ENCODE data around the gene MZT1.
"Not testable (repeated sequence)": the region's sequence is repeated elsewhere in the genome, so short reads cannot be mapped to it uniquely, and the experiment has no call there.

MZT1 gene, protein sequence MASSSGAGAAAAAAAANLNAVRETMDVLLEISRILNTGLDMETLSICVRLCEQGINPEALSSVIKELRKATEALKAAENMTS

DNA sequence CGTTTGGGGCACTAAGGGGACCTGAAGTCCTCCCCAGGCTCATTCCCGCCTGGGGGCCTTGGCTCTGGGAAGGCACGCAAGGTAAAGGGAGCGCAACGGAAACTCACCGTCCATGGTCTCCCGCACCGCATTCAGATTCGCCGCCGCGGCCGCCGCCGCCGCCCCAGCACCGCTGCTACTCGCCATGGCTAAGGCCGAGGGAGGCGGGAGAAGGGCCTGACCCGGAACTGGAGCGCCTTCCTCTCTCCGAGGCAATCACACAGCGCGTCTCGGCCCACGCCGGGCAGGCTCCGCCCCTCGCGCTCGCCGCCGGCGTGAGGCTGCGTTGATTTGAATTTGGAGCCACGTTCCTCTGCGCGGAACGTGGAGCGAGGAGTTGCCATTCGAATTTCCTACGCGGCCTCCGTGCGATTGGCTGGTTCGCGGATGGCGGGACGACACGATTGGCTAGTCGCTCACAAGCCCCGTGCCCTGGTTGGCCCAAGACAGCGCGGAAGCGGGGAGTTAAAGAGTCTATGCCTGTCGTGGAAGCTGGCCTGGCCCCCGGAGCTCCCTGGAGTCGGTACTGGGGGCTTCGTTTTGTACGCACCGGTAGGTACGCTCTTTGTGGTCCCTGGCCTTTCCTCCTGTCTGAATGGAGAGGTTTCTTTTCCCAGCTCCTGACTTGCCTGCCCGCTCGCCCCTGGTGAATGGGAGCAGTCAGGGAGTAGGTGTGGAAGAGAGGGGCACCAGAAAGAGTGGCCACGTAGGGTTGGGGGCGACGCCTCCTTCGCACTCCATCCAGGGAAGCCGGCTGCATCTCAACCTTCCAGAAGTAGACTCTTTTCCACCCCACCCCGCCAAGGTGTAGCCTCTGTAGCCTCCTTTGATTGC, at the start of gene MZT1, which contains the start of gene BORA:
Gene MZT1 (minus strand): TSS at position 213 of the 873 bp plus-strand sequence. CDS start 27 bp downstream, at position 186.
Gene BORA (plus strand): TSS at position 507 of the 873 bp plus-strand sequence. CDS start 1,018 bp downstream, outside the sequence.
- DNase-seq = peak; percentile 73

DNA sequence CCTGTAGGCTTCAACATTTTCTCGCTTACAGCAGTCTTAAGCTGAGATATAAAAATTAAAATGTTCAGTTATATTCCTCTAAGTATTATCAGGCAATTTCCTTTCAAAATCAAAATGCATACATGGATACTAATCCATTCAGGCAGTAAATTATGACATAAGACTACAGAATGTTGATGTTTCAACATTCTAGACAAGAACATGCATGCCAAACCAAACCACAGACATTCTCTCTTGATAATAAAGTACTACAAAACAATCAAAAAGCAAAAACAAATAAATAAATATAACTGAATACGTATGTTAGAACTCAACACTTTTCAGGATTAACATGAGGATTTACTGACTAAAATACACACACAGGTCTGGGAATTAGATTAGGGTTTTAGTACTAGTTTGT, 46.6 kb upstream of the MZT1 start:
- DNase-seq = no peak

DNA sequence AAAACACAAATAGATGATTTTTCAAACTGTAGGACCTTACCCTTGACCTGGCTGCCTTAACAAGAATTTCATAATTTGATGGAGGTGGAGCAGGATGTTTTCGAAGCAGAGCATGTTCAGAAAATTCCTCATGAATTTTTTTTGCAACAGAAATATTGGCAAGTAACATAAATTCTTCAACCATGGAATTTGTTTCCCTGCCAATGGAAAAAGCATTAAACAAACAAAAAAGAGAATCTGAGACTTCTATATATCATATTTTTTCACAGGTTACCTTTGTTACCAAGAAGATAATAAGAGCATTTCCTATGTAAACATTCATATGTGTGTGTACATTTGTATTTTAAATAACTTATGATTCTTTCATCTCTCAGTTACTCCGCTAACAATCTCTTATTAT, 36.0 kb upstream of the MZT1 start:
- DNase-seq = no peak

DNA sequence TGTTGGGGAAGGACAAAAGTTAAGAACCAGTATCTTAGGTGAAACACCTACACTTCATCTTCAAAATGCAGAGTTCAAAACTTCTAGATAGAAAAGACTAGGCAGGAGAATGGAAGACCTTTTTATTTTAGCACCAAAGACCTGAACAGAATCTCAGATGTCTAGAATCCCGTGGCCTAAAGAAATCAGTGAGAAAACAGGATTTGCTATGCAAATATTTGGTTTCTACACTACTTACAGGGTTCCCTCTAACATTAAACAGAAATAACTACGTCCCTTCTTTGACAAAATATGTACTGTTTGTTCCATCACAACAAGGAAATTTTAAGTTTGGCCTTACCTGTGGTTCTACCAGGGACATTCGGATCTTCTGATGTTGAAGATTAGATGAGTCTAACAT, 32.8 kb upstream of the MZT1 start:
- DNase-seq = no peak

DNA sequence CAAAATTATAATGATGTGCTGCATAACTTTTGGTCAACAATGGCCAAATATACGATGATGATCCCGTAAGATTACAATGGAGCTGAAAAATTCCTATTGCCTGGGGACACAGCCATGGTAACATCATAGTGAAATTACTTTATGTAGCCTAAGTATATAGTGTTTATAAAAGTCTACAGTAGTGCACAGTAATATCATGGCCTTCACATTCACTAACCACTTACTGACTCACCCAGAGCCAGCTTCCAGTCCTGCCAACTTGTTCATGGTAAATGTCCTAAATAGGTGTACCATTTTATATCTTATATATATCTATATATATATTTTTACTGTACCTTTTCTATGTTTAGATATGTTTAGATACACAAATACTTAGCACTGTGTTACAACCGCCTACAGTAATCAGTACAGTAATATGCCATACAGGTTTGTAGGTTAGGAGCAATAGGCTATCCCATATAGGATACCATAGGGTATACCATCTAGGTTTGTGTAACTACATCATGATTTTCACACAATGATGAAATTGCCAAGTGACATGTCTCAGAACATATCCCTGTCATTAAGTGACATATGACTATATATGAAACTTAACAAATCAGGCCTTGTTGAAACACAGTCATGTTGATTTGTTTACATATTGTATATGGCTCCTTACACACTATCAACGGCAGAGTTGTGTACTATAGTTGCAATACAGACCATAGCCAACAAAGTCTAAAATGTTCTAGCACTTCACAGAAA, 30.5 kb upstream of the MZT1 start:
- DNase-seq = no peak

DNA sequence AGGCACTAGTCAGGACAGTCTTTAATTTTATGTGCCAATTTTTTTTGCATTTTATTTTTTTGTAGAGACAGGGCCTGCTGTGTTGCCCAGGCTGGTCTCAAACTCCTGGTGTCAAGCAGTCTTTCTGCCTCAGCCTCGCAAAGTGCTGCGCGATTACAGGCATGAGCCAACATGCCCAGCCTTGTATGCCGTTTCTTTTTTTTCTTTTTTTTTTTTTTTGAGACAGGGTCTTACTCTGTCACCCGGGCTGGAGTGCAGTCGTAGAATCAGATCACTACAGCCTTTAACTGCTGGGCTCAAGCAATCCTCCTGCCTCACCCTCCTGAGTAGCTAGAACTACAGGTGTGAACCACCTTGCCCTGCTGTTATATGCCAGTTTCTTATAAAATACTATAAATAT, 26.7 kb upstream of the MZT1 start:
- DNase-seq = no peak

DNA sequence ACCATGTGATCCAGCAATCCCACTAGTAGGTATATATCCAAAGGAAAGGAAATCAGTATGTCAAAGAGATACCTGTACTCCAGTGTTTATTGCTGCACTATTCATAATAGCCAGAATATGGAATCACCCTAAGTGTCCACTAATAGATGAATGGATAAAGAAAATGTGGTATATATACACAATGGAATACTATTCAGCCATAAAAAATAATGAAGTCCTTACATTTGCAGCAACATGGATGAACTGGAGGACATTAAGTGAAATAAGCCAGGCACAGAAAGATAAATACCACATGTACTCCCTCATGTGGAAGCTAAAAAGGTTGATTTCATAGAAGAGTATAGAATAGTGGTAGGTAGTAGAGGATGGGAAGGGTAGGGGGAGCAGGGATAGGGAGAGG, 23.8 kb upstream of the MZT1 start:
- DNase-seq = no peak

DNA sequence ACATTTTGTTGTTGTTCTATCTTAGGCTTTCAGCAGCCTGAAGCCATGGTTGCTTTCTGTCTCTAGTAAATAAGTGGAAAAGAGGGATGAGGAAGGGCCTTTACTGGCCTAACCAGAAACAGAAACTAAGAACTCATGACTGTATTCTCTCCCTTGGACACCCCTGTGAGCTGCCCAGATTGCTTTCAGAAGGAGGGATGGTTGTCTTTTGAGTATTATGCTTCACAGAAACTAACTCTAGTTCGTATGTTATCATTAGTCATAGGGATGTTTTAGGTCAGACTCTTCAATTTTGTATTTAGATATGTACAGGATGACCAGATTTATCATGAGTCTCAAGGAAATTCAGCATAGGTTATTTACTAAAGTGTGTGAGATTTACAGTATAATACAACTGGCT, 17.8 kb upstream of the MZT1 start:
- no peak for DNase-seq

DNA sequence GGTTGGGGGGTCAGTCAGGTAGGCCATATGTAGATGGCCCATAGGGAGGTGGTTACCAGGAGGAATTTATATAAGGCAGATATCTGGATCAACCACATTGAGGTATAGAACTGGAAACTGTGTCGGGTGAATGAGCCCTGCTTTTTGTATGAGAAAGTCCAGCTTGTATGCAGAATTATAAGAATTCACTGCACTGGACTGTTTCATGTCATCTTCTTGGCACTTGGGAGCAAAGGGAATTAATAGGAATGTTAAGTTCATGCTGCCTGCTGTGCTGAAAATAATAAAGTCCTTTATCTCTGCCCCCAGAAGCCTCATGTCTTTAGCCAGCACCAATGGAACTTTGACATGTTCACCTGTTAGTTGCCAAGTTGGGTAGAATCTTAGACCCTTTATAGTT, 12.6 kb upstream of the MZT1 start:
- DNase-seq = no peak

DNA sequence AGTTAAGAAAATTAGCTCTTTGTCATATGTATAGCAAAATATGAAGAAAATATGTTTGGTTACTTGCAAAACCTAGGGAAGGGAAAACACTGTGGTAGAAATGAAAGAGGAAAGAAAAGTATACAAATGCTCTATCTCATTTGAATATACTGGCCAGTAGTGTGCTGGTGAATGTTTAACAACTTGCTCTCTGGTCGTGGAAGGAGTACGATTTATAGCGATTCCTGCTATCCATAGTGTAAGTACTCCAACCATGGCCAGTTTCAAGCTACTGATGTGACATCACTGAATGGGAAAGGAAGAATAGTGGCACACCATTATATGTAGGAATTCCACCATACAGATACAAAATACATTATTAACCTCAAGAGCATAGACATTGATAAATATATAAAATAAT, 9.6 kb upstream of the MZT1 start:
- DNase-seq = no peak

DNA sequence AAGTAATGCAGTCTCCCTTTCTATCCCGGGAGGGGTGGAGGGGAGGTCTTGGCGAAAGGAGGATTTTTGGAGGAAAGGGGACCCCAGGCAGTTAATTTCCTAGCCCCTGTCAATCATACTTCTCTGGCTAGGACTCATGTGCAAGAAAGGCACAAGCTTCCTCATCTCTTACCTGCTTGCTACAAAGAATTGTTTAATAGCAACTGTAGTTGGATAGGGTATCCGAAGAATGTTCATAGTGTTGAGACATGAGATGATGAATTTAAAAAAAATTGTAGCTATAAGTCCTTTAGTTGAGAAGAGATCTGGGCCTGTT, 819 bp upstream of the MZT1 start:
- no peak for DNase-seq

DNA sequence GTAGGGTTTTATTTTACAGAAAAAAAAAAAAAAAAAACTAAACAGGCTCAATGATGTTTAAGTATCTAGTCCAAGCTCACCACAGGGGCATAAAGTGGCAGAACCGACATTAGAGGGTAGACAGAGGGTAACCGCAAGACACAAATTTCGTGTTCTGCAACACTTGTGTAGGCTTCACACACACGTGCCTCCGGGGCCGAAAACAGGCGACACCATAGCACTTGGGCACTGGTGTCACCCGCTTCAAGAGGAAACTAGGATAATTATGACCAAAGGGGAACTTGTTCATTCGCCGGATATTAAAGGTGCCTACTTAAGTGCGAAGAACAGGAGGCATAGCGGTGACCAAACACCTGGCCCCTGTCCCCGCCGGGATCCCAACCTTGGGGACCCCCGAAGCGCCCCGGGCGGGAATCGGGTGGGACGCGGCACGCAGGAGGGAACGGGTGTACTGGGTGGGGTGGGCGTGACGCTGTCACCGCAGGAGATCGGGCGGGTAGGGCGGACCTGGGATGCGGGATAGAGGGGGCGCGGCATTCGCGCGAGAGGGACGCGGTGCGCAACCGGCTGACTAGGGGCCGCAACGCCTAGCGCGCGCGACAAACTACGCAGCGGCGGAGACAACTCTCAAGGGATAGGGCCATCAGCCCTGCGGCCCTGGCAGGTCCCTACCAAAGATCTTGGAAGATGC, 558 bp downstream of the MZT1 start:
- DNase-seq = no peak

DNA sequence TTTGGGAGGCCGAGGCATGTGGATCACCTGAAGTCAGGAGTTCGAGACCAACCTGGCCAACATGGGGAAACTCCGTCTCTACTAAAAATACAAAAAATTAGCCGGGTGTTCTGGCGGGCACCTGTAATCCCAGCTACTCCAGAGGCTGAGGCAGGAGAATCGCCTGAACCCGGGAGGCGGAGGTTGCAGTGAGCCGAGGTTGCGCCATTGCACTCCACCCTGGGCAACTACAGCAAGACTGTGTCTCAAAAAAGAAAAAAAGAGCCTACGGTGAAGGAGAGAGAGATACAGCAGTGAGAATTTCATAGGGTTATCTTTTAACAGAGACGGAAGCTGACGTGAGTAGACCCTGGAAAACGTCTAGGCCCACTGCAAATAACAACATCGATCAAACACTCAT, 1.2 kb downstream of the MZT1 start:
- DNase-seq = not testable (repeated sequence)

DNA sequence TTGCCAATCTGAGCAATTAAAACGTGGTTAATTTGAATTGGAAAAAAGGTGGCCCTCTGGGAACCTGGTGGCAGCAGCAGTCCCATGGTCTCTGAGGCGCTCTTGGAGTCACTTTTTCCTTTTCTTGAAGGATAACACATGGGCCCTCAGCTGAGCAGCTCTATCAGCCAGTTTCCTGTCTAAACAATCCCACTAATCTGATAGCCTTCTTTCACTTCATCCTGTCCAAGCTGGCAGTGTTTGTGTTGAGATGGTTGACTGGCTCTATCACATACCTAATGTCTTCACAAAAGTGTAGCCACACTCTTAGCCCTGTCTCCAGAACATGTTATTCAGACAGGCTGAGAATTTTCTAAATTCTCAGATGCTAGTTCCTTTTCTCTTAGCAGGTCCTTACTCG, 10.7 kb downstream of the MZT1 start:
- no peak for DNase-seq

DNA sequence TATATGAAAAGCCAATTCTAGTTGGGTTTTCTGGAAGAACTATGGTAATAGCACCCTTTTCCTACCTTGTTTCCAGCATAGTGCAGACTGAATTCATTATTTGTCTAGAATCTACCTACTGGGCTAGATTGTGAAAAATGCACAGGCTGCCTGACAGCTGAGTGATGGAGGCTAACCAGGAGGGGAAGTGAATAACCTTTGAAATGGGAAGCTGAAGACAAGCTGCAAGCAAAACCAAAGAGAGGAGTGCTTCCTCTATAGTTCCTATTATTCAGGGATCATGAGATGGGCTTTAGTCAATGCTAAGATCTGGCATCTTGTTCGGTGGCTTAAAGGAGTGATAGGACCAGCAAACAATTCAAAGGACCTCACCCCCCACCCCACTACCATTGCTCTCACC, 26.9 kb downstream of the MZT1 start:
- DNase-seq = no peak

DNA sequence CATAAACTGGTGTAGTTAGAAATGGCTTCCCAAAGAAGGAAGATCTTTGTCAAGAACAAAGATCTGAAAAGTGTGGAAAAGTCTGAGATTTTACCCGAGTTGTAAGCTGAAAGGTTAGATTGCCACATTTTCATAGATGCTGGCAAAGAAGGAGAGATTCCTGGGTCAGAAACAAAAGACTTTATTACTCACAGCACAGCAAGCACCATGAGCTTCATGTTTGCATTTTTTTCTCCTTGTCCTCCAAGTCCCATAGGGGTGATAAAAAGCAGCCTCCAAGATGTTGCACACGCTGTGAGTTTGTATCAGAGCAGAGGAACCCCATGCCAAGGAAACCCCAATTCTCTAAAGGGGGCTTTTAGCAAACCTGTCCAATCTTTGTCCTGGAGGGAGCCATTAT, 29.3 kb downstream of the MZT1 start:
- no peak for DNase-seq

DNA sequence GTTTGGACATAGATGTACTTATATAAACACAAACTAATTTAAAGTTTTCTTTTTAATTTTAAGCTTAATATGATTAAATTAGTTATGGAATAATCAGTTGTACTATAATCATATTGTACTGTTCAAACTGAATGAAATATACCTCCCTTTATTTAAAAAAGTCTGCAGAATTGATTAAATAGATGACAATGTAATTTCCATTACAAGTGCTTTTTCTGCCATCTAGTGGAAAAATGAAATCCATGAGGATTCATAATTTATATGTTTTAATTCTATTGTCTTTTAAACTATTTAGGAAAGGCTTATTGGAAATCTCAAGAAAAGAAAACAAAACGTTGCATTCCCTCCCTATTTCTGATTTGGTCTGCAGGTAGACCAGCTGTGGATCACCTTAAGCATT, 30.9 kb downstream of the MZT1 start:
- DNase-seq = no peak

DNA sequence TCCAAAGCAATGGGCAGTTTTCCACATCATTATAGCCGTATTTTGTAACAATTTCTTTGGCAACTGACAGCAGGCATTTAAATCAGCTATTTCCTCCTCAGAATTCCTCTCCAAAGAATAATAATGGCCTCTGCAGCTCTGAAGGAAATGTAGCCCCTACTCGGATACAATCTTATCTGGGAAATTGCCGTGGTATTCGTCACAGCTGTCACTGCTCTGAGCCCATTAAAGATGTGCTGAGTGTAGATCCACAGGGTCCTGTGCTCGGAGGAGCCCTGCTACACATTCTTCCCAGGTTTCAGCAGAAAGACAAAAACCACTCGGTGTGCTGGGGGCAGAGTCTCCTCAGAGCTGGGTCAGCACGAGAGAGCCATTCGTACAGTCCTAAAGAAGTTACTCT, 33.1 kb downstream of the MZT1 start:
- DNase-seq = no peak

DNA sequence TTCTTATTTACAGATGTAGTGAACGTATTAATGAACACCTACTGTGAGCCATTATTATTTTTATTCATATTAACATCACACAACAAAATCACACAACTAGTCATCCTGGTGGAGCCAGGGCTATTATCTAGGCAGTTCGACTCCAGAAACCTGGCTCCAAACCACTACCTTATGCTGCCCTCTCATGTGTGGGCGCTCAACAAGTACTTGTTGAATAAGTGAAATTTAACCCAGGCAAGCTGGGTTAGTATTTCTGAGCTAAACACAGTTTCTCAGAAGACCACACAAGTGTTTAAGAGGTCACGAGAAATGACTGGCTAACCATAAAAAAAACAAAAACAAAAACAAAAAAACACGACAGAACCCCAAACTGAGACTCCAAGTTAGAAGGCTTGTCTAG, 33.6 kb downstream of the MZT1 start:
- no peak for DNase-seq

DNA sequence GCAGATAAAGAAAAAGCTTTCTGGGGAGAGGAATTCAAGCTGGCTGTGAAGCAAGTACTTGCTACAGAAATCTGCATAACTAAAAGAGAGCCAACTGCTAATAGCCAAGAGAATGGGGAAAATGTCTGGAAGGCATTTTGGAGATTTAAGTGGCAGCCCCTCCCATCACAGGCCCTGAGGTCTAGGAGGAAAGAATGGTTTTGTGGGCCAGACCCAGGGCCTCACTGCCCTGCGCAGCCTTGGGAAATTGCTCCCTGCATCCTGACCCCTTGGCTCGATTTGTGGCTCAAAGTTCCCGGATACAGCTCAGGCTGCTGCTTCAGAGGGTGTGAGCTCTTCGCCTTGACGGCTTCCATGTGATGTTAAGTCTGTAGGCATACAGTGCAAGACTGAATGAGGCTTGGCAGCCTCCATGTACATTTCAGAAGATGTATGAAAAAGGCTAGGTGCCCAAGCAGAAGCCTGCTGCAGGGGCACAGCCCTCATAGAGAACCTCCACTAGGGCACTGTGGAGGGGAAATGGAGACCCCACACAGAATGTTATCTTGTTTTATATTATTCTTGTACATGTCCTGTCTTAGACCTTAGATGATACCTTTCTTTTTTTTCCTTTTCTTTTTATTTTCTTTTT, 34.4 kb downstream of the MZT1 start:
- DNase-seq = no peak

DNA sequence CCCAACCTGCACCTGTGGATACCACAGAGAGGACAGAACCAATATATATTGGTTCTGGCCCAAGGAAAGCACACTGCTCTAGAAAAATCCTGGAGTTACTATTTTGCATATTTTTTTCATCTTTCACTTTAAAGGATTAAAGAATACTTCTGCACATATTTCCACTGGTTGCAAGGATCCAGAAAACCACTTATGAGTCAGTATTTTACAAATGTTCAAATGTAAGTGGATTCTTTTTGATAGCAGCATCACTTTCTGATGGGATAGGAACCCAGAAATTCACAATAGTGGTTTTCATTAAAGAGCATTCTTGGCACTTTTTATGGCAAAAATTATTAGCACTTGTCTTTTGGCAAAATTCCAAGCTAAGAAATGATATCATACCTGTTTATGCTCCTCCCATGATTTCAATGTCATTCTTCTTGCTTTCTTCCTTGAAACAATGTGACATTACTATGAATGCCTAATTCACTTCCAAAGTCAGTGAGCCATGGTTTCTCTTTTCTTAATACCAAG, 38.2 kb downstream of the MZT1 start:
- DNase-seq = no peak

DNA sequence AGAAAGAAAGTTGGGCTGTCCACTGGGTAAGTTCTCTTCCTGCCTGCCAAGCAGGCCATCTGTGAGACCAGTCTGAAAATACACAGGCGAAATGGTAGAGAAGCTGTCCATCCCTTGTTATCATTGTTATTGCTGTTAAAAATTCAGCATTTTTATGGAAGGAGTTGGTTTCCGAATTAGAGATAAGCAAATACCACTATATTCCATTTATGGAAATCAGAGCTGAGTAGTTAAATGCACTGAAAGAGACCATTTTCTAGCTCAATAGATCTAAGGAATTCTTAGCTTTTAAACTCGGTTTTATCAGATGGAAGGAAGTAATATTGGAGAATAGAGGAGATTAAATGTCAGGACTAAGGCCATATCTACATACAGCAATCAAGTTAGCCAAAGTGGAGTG, 40.7 kb downstream of the MZT1 start:
- no peak for DNase-seq

DNA sequence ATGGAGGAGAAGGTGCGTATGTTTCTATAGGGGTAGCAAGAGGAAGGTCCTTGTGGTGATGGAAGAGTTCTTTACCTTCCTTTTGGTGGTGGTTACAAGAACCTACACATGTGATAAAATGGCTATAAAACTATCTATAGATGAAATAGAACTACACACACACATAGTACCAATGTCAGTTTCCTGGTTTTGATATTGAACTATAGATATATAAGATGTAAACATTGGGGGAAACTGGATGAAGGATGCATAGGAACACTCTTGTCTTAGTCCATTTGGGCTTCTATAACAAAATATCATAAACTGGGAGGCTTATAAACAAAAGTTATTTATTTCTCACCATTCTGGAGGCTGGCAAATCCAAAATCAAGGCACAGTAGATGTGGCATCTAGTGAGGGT, 47.1 kb downstream of the MZT1 start:
- DNase-seq = no peak
